CD4-positive, alpha-beta T cell (primary cell): ENCODE measurements around the gene CMIP. TPM values are rescaled to one million over a fixed set of nuclear protein-coding genes. Genes with fewer than 3 reads are reported as not detected.
A peak's percentile ranks its signal among the peaks of the same experiment; 100 is the strongest.

ENCODE experiments used
- ATAC-seq: fragments of 200-7000 bp; cut with Tn5 transposase; one replicate; pipeline ENCODE4 v1.10.0; 2022; ENCODE audit warnings: mild to moderate bottlenecking; ENCODE audit not compliant: poor library complexity
- CTCF ChIA-PET: fragments of 350-600 bp; sonication (Branson Sonifier 250); formaldehyde crosslinking; loops from one replicate; lab custom pipeline; 2021; ENCODE audit warnings: antibody characterized with exemption, inconsistent platforms; lab: Charles Lee
- POLR2A ChIA-PET: fragments of 350-600 bp; sonication (Branson Sonifier 250); formaldehyde crosslinking; loops from one replicate; lab custom pipeline; 2021; ENCODE audit warnings: antibody characterized with exemption, inconsistent platforms; lab: Charles Lee
- DNase-seq, 14 experiments: peaks; one replicate each; pipeline ENCODE4 v3.0.0-alpha.2; 2013 to 2020; ENCODE audit warnings: mixed read lengths in 2 of 14
- H3K27ac ChIP-seq, 2 donors: one replicate each; pipeline versions ENCODE4 v1.5.1 to v1.7.0; 2013; ENCODE audit warnings: low read length in 2 of 2, low read depth in 1 of 2, mild to moderate bottlenecking in 1 of 2
- H3K27me3 ChIP-seq, 2 experiments: 1 replicate in 1 of 2; 2 replicates in 1 of 2; pipeline versions ENCODE4 v1.6.1 to v1.7.0; 2013; ENCODE audit warnings: low read length in 2 of 2, control low read depth in 1 of 2, mild to moderate bottlenecking in 1 of 2, moderate library complexity in 1 of 2; ENCODE audit not compliant: insufficient read depth in 2 of 2, control insufficient read depth in 1 of 2
- H3K36me3 ChIP-seq: one replicate; pipeline ENCODE4 v1.6.1; 2013; ENCODE audit warnings: low read length, control low read depth; ENCODE audit not compliant: insufficient read depth
- H3K4me1 ChIP-seq: one replicate; pipeline ENCODE4 v1.6.1; 2013; ENCODE audit warnings: low read length, control low read depth; ENCODE audit not compliant: insufficient read depth
- H3K4me3 ChIP-seq: one replicate; pipeline ENCODE4 v1.5.1; 2013; ENCODE audit warnings: mild to moderate bottlenecking, low read length, moderate library complexity
- H3K9me3 ChIP-seq, 2 experiments: 1 replicate in 1 of 2; 2 replicates in 1 of 2; pipeline versions ENCODE4 v1.6.1 to v1.7.0; 2013; ENCODE audit warnings: low read length in 2 of 2, mild to moderate bottlenecking in 2 of 2, control low read depth in 1 of 2, moderate library complexity in 1 of 2; ENCODE audit not compliant: control insufficient read depth in 1 of 2, insufficient read depth in 1 of 2
- H3K27ac Mint-ChIP-seq: one replicate; pipeline ENCODE4 v1.8.0; 2020; ENCODE audit warnings: mixed read lengths
- H3K27me3 Mint-ChIP-seq: one replicate; pipeline ENCODE4 v1.8.0; 2021; ENCODE audit warnings: mixed read lengths
- H3K36me3 Mint-ChIP-seq: one replicate; pipeline ENCODE4 v1.8.0; 2021; ENCODE audit warnings: low read depth, mixed read lengths
- H3K4me1 Mint-ChIP-seq: one replicate; pipeline ENCODE4 v1.8.0; 2021; ENCODE audit warnings: low read depth, mixed read lengths
- H3K4me3 Mint-ChIP-seq: one replicate; pipeline ENCODE4 v1.8.0; 2020; ENCODE audit warnings: mild to moderate bottlenecking, mixed read lengths
- H3K9me3 Mint-ChIP-seq: one replicate; pipeline ENCODE4 v1.8.0; 2020; ENCODE audit warnings: mixed read lengths
- CTCF ChIP-seq: fragments of 200-600 bp; IDR thresholded peaks from one replicate; pipeline ENCODE4 v1.8.0; 2022; ENCODE audit warnings: antibody characterized with exemption, mild to moderate bottlenecking
- intact Hi-C, 2 experiments: fragments of 100-400 bp; cut with DNase I in 1 of 2; cut with micrococcal nuclease in 1 of 2; formaldehyde crosslinking; loops; one replicate each; pipeline versions ENCODE4 v1.15.1 to v1.9.0; 2023 to 2025; cut with DNase I, micrococcal nuclease
- total RNA-seq, 174 experiments: library from RNA in 2 of 174; stranded (reverse) in 2 of 174; gene quantifications; one replicate each; pipeline ENCODE4 v1.2.3 and lab custom pipeline; 2021 to 2026

Gene CMIP
- total RNA-seq, 2 experiments from 2014 or later = 33.5 to 35.3 TPM

DNA sequence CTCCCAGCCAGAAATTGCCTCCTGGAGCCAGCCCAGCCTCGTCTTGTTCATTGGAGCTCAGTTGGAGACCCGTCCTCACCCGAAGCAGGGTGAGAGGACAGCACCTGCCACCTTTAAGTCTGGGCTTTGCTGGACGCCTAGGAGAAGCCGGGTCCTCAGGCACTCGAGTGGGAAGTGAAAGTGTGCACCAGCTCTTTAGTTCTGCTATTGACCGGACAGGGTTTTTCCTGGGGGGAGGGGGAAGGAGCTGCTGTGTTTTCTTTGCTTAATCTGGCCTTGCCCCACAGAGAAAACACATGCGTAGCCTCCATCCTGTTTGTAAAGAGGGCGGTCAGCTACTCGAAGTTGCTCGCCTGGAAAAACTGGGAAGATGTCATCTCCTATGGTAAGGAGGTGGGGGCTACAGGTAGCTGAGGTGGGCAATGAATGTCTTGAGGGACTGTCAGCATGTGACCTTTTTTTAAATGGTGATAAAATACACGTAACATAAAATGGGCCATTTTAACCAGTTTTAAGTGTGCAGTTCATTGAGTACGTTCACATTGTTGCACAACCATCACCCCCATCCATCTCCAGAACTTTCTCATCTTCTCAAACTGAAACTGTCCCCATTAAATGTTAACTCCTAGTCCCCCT lies 34.4 kb downstream of the CMIP start:
- Mint-ChIP-seq H3K9me3 (no peaks in the 10 kb centered on the region), H3K27me3 (no peaks in the 10 kb centered on the region), H3K4me1 (peaks cover 86% of the 10 kb centered on the region), H3K4me3 (peak overlapping the region; percentile 25), H3K36me3 (peaks cover 10% of the 10 kb centered on the region), H3K27ac (peak overlapping the region; percentile 3)
- ChIA-PET CTCF (no interaction called here), POLR2A (interaction anchor here (1.7 kb wide), 1 partner anchor 9 kb away, joined by 5 read pairs; no protein-coding TSS in a partner anchor)
- no peaks in the 10 kb centered on the region for H3K9me3 ChIP-seq
- no peaks in the 10 kb centered on the region for H3K27me3 ChIP-seq
- H3K27ac ChIP-seq = no peak overlapping the region
- H3K36me3 ChIP-seq = peaks cover 3% of the 10 kb centered on the region
- intact Hi-C loops = loop anchor here in 1 of 2 experiments (10.0 kb wide), 1 partner anchor 74 kb away; no protein-coding TSS in a partner anchor
- H3K4me1 ChIP-seq = peaks cover 68% of the 10 kb centered on the region
- peak in 3 of 14 experiments; percentile 48 to 68 (median 67) for DNase-seq
- TF ChIP-seq CTCF = no peak
- ATAC-seq = peak; percentile 17
- H3K4me3 ChIP-seq = no peak overlapping the region

- intact Hi-C loops = no loop called here
- ChIA-PET CTCF (no interaction called here), POLR2A (interaction anchor here (1.2 to 1.9 kb wide), 2 partner anchors 11 to 16 kb away, joined by 3 to 6 read pairs; no protein-coding TSS in a partner anchor)
- H3K27me3 ChIP-seq = no peaks in the 10 kb centered on the region
- ATAC-seq (no peak), DNase-seq (no peak)
- H3K27ac ChIP-seq = no peak overlapping the region
- H3K4me1 ChIP-seq = peaks cover 66% of the 10 kb centered on the region
- Mint-ChIP-seq H3K27ac (no peak overlapping the region), H3K4me1 (peaks cover 80% of the 10 kb centered on the region), H3K9me3 (no peaks in the 10 kb centered on the region), H3K27me3 (no peaks in the 10 kb centered on the region), H3K4me3 (no peak overlapping the region), H3K36me3 (peaks cover 10% of the 10 kb centered on the region)
- no peaks in the 10 kb centered on the region for H3K9me3 ChIP-seq
- no peak for TF ChIP-seq CTCF
- peaks cover 3% of the 10 kb centered on the region for H3K36me3 ChIP-seq
- no peak overlapping the region for H3K4me3 ChIP-seq
Observed at GRCh38 chr16:81480606-81481206, 36.1 kb downstream of the CMIP start.

DNA sequence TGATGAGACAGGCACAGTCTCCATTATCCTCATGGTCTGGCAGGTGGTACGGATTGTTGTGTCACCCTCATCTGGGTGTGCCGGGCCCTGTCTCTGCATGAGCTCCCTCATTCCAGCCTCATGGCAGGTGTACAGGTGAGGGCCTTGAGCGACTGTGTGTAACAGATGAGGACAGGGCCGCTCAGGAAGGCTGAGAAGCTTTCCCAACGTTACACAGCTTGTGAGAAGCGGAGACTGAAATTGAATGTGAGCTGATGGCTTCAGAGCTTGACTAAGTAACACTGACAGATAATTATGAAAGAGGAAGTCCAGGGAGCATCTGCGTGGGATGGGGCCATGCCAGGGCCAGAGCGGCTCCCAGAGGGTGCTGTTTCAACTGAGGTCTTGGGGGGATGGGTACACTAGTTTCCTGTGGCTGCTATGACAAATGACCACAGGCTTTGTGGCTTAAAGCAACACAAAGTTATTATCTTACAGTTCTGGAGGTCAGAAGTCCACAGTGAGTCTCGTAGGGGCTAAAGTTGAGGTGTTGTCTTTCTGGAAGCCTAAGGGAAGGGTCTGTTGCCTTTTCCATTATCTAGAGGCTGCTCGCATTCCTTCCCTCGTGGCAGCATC lies 36.7 kb downstream of the CMIP start:
- intact Hi-C loops = no loop called here
- ChIA-PET POLR2A (interaction anchor here (1.2 to 1.9 kb wide), 2 partner anchors 11 to 16 kb away, joined by 3 to 6 read pairs; no protein-coding TSS in a partner anchor), CTCF (interaction anchor here (0.7 kb wide), 1 partner anchor 43 kb away, joined by 3 read pairs; no protein-coding TSS in a partner anchor)
- ATAC-seq (no peak), DNase-seq (peak in 3 of 14 experiments; percentile 42 to 76 (median 69))
- H3K4me1 Mint-ChIP-seq = peaks cover 75% of the 10 kb centered on the region
- no peak overlapping the region for H3K27ac ChIP-seq
- H3K4me3 Mint-ChIP-seq = no peak overlapping the region
- H3K27me3 Mint-ChIP-seq = no peaks in the 10 kb centered on the region
- no peaks in the 10 kb centered on the region for H3K27me3 ChIP-seq
- H3K4me1 ChIP-seq = peaks cover 64% of the 10 kb centered on the region
- peaks cover 6% of the 10 kb centered on the region for H3K36me3 Mint-ChIP-seq
- peaks cover 3% of the 10 kb centered on the region for H3K36me3 ChIP-seq
- no peak overlapping the region for H3K4me3 ChIP-seq
- H3K9me3 Mint-ChIP-seq = no peaks in the 10 kb centered on the region
- no peak overlapping the region for H3K27ac Mint-ChIP-seq
- TF ChIP-seq CTCF = no peak
- peaks cover 0 to 5% of the 10 kb centered on the region in 2 experiments for H3K9me3 ChIP-seq
